ENCODE results near the gene MYL10. TPM values are rescaled to one million over a fixed set of nuclear protein-coding genes. Genes with fewer than 3 reads are reported as not detected.

Gene MYL10
- total and polyA plus RNA-seq, 10 of the 15 experiments (the other 5 are each of a cell fraction or from before 2014, with no cell fraction given), result not detected

DNA sequence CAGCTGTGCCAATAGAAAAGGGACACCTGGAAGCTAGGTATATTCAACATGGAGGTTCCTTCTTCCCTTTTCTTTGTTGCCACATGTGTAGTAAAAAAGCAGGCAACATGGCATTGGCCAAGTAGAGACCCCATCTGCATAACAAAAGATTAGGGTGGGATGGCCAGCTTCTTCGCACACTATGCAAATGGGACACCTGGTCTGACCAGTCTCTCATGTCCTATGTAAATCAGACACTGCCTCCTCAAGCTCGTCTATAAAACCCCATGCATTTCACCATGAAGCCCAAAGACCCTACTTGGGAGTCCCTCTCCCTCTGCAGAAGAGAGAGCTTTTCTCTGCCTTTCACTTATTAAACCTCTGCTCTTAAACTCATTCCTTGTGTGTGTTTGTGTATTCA lies 53.9 kb downstream of the MYL10 start (continued):
- TF ChIP-seq, protein P1, sequence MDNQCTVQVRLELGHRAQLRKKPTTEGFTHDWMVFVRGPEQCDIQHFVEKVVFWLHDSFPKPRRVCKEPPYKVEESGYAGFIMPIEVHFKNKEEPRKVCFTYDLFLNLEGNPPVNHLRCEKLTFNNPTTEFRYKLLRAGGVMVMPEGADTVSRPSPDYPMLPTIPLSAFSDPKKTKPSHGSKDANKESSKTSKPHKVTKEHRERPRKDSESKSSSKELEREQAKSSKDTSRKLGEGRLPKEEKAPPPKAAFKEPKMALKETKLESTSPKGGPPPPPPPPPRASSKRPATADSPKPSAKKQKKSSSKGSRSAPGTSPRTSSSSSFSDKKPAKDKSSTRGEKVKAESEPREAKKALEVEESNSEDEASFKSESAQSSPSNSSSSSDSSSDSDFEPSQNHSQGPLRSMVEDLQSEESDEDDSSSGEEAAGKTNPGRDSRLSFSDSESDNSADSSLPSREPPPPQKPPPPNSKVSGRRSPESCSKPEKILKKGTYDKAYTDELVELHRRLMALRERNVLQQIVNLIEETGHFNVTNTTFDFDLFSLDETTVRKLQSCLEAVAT (IDR thresholded peaks at IDR 0.05), result no peak
- TF ChIP-seq TCF3 (IDR thresholded peaks at IDR 0.05; ENCODE audit: borderline replicate concordance, insufficient read depth, low read depth, low read length) (no peak), RELA (IDR thresholded peaks at IDR 0.05; ENCODE audit: borderline replicate concordance, partially characterized antibody) (no peak), KDM1A (IDR thresholded peaks at IDR 0.05; ENCODE audit: borderline replicate concordance) (no peak), MYC (IDR thresholded peaks at IDR 0.05; ENCODE audit: insufficient read depth, insufficient read length, insufficient replicate concordance, low read length, severe bottlenecking) (no peak), HCFC1 (IDR thresholded peaks at IDR 0.05; ENCODE audit: low read length) (no peak), KLF5 (IDR thresholded peaks at IDR 0.05; ENCODE audit: partially characterized antibody) (no peak), PAX8 (IDR thresholded peaks at IDR 0.05) (no peak)
- TF ChIP-seq, protein P2, sequence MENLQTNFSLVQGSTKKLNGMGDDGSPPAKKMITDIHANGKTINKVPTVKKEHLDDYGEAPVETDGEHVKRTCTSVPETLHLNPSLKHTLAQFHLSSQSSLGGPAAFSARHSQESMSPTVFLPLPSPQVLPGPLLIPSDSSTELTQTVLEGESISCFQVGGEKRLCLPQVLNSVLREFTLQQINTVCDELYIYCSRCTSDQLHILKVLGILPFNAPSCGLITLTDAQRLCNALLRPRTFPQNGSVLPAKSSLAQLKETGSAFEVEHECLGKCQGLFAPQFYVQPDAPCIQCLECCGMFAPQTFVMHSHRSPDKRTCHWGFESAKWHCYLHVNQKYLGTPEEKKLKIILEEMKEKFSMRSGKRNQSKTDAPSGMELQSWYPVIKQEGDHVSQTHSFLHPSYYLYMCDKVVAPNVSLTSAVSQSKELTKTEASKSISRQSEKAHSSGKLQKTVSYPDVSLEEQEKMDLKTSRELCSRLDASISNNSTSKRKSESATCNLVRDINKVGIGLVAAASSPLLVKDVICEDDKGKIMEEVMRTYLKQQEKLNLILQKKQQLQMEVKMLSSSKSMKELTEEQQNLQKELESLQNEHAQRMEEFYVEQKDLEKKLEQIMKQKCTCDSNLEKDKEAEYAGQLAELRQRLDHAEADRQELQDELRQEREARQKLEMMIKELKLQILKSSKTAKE (IDR thresholded peaks at IDR 0.05; ENCODE audit: low read depth, poor library complexity, severe bottlenecking), result no peak

DNA sequence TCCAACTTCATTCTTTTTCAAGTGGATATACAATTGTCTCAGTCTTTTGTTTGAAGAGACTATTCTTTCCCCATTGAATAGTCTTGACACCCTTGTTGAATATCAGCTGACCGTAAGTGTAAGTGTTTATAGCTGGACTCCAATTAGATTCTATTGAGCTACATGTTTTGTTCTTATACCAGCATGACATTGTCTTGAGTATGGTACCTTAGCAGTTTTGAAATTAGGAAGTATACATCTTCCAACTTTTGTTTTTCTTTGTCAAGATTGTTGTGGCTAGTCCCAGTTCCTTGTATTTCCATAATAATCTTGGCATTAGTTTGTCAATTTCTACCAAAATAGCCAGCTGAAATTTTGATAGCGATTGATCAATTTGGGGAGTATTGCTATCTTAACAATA lies 56.9 kb downstream of the MYL10 start:
- Histone ChIP-seq H3K27me3 (replicated peaks in 1 of 2; ENCODE audit: control insufficient read depth in 2 of 2, insufficient read depth in 2 of 2, low read length in 1 of 2) (no peaks in the 10 kb centered on the region; a peak in 1 of 4 replicates), H3K79me2 (ENCODE audit: control insufficient read depth, insufficient read depth, low read length) (no peaks in the 10 kb centered on the region), H3K4me1 (ENCODE audit: control insufficient read depth, insufficient read depth, low read length) (no peaks in the 10 kb centered on the region), H3K9me3 (replicated peaks; ENCODE audit: control insufficient read depth, insufficient read depth, low read length) (no peaks in the 10 kb centered on the region; the same call in 1 of the 3 replicates), H3K27ac (ENCODE audit: control insufficient read depth, insufficient read depth) (no peak overlapping the region), H3K9ac (ENCODE audit: control insufficient read depth, insufficient read depth, low read length) (no peak overlapping the region), H3K36me3 (ENCODE audit: control insufficient read depth in 2 of 2, insufficient read depth in 2 of 2, low read length in 1 of 2) (no peaks in the 10 kb centered on the region), H4K20me1 (ENCODE audit: control insufficient read depth, insufficient read depth) (no peaks in the 10 kb centered on the region), H3K4me2 (ENCODE audit: control insufficient read depth, insufficient read depth) (no peak overlapping the region), H3K4me3 (no peak overlapping the region), H2AFZ (ENCODE audit: control insufficient read depth, low read depth, low read length) (no peak overlapping the region)
- FAIRE-seq, result no peak
- no peak for DNase-seq (ENCODE audit: low read depth, low spot score)
- in situ Hi-C loops (cut with MboI) (no loop called here), intact Hi-C loops (cut with micrococcal nuclease; ENCODE audit: unreplicated experiment) (no loop called here)
- RAD21 ChIA-PET (ENCODE audit: unreplicated experiment), result no interaction called here
- WGBS (ENCODE audit: insufficient coverage, insufficient replicate concordance, low lambda C conversion rate, missing lambda C conversion rate), result 73% methylated on average over 2 of the region's 2 CpGs
- no peak for ATAC-seq
- SMC1A ChIA-PET (ENCODE audit: uncharacterized antibody, unreplicated experiment), result no interaction called here
- CTCF ChIA-PET, result interaction anchor here (0.9 kb wide), 1 partner anchor 29 kb away, joined by 3 read pairs; no protein-coding TSS in a partner anchor
- POLR2A ChIA-PET, result no interaction called here
- BruUV-seq (replicated peaks), result no TSS peak
- TF ChIP-seq RCOR1 (conservative IDR thresholded peaks at IDR 0.05; ENCODE audit: low read depth, low read length) (no peak), CBX3 (IDR thresholded peaks at IDR 0.05; ENCODE audit: borderline replicate concordance, low read depth) (no peak), RUNX3 (IDR thresholded peaks at IDR 0.05; ENCODE audit: low read length) (no peak), ESRRA (IDR thresholded peaks at IDR 0.05; ENCODE audit: low read length) (no peak), SMAD1 (IDR thresholded peaks at IDR 0.05; ENCODE audit: low read depth, partially characterized antibody) (no peak), ZNF384 (IDR thresholded peaks at IDR 0.05; ENCODE audit: borderline replicate concordance, low read depth, low read length) (no peak)
- TF ChIP-seq, protein P3, sequence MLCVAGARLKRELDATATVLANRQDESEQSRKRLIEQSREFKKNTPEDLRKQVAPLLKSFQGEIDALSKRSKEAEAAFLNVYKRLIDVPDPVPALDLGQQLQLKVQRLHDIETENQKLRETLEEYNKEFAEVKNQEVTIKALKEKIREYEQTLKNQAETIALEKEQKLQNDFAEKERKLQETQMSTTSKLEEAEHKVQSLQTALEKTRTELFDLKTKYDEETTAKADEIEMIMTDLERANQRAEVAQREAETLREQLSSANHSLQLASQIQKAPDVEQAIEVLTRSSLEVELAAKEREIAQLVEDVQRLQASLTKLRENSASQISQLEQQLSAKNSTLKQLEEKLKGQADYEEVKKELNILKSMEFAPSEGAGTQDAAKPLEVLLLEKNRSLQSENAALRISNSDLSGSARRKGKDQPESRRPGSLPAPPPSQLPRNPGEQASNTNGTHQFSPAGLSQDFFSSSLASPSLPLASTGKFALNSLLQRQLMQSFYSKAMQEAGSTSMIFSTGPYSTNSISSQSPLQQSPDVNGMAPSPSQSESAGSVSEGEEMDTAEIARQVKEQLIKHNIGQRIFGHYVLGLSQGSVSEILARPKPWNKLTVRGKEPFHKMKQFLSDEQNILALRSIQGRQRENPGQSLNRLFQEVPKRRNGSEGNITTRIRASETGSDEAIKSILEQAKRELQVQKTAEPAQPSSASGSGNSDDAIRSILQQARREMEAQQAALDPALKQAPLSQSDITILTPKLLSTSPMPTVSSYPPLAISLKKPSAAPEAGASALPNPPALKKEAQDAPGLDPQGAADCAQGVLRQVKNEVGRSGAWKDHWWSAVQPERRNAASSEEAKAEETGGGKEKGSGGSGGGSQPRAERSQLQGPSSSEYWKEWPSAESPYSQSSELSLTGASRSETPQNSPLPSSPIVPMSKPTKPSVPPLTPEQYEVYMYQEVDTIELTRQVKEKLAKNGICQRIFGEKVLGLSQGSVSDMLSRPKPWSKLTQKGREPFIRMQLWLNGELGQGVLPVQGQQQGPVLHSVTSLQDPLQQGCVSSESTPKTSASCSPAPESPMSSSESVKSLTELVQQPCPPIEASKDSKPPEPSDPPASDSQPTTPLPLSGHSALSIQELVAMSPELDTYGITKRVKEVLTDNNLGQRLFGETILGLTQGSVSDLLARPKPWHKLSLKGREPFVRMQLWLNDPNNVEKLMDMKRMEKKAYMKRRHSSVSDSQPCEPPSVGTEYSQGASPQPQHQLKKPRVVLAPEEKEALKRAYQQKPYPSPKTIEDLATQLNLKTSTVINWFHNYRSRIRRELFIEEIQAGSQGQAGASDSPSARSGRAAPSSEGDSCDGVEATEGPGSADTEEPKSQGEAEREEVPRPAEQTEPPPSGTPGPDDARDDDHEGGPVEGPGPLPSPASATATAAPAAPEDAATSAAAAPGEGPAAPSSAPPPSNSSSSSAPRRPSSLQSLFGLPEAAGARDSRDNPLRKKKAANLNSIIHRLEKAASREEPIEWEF (IDR thresholded peaks at IDR 0.05; ENCODE audit: insufficient replicate concordance, low read depth, low read length), result no peak
